Keratinocyte (primary cell): ENCODE results near the gene DBP.

Experiments used
- CTCF ChIP-seq, 3 experiments: IDR thresholded peaks in 1 of 3; conservative IDR thresholded peaks in 1 of 3; optimal IDR thresholded peaks in 1 of 3; 2 replicates in 2 of 3; 3 replicates in 1 of 3; pipeline versions ENCODE3 to v1.5.1; 2011; ENCODE audit warnings: low read length in 3 of 3, mild to moderate bottlenecking in 3 of 3, moderate library complexity in 2 of 3, control low read depth in 1 of 3, inconsistent platforms in 1 of 3; ENCODE audit not compliant: insufficient read depth in 2 of 3; ENCODE audit errors: extremely low read depth in 1 of 3
- EZH2 ChIP-seq: IDR thresholded peaks from one replicate; pipeline ENCODE4 v1.6.1; 2012; ENCODE audit warnings: inconsistent platforms, mild to moderate bottlenecking, low read length, moderate library complexity

GRCh38 chr19:48676887-48677286, 39.7 kb upstream of the DBP start:
- TF ChIP-seq CTCF (optimal IDR thresholded peaks at IDR 0.05 in 1 of 3, IDR thresholded peaks at IDR 0.05 in 1 of 3, conservative IDR thresholded peaks at IDR 0.05 in 1 of 3; ENCODE audit: extremely low read depth in 1 of 3, insufficient read depth in 2 of 3, low read length in 3 of 3) (no peak), EZH2 (no peak)
